BJ (cell line): ENCODE data around the gene PARP4. TPM values are rescaled to one million over a fixed set of nuclear protein-coding genes. Genes with fewer than 3 reads are reported as not detected.
"Not testable (repeated sequence)": the region's sequence is repeated elsewhere in the genome, so short reads cannot be mapped to it uniquely, and the experiment has no call there.

Experiments
- CTCF ChIA-PET: fragments of 350-600 bp; formaldehyde crosslinking; extraction: SDS; loops from one replicate; lab custom pipeline; 2021; ENCODE audit warnings: antibody characterized with exemption, inconsistent platforms; lab: Yijun Ruan, JAX
- POLR2A ChIA-PET: fragments of 300-600 bp; sonication (Branson Sonifier 250); formaldehyde crosslinking; extraction: SDS; loops from one replicate; lab custom pipeline; 2021; ENCODE audit warnings: antibody characterized with exemption; lab: Charles Lee
- DNase-seq: peaks from one replicate; pipeline ENCODE4 v3.0.0-alpha.2; 2011; ENCODE audit warnings: low read depth
- H3K27me3 ChIP-seq: 2 replicates; pipeline ENCODE4 v1.6.0; 2011; ENCODE audit warnings: low read length; ENCODE audit not compliant: control insufficient read depth, insufficient read depth
- H3K36me3 ChIP-seq: 2 replicates; pipeline ENCODE4 v1.5.1; 2011; ENCODE audit warnings: low read length; ENCODE audit not compliant: control insufficient read depth, insufficient read depth
- H3K4me3 ChIP-seq: 2 replicates; pipeline ENCODE4 v1.5.1; 2011; ENCODE audit warnings: low read depth, mild to moderate bottlenecking, control low read depth, low read length
- polyA plus RNA-seq: library from polyadenylated mRNA; depleted of rRNA; stranded (reverse); fragments of >200 nt; gene quantifications from 2 replicates; pipeline ENCODE4 v1.2.3, GENCODE V29; 2011
- TF ChIP-seq, protein P1 (sequence below): IDR thresholded peaks from 2 replicates; pipeline ENCODE4 v1.5.1; 2011; ENCODE audit warnings: low read depth, mild to moderate bottlenecking, control low read depth, inconsistent platforms, low read length, moderate library complexity; ENCODE audit not compliant: insufficient read depth

PARP4 gene
- polyA plus RNA-seq, 1 experiment: 46.5 TPM

DNA sequence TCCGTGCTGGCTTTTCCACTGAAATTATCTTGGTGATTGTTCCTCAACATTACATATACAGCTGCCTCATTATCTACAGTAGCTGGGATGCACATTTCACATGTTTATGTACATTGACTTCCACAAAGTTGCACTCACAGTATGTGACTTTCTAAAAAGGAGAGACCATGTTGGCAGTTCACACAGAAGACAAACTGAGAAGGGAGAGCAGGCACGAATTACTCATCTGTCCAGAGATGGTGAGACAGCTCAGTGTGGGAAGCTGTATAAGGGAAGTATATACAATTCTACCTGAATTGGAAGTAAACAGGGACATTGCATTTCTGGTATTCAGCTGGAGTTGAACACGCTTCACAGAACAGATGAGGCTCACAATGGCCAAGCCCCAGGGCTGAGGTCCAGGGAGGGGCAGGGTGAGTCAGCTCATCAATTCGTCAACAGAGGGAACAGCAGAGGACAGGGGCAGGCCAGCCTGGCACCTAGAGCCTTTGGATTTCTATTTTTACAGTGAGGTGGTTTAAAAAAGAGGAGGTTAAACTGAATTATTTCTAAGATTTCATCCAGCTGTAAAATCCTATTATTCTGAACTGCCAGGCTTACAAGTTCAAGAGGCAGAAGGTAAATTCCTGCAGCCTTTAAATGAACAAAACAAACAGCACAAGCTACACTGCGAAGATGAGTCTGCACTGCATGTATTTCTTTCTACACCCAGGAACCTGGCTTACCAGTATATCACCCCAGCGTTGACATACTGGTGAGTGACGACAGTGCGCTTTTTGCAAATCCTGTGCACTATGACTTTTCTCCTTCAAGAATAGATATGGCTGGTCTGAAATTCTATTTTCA, 9.8 kb downstream of the PARP4 start:
- CTCF ChIA-PET: interaction anchor here (0.6 kb wide), 1 partner anchor 104 kb away, joined by 3 read pairs; no protein-coding TSS in a partner anchor
- H3K36me3 ChIP-seq: peaks cover 6% of the 10 kb centered on the region
- TF ChIP-seq, protein P1, sequence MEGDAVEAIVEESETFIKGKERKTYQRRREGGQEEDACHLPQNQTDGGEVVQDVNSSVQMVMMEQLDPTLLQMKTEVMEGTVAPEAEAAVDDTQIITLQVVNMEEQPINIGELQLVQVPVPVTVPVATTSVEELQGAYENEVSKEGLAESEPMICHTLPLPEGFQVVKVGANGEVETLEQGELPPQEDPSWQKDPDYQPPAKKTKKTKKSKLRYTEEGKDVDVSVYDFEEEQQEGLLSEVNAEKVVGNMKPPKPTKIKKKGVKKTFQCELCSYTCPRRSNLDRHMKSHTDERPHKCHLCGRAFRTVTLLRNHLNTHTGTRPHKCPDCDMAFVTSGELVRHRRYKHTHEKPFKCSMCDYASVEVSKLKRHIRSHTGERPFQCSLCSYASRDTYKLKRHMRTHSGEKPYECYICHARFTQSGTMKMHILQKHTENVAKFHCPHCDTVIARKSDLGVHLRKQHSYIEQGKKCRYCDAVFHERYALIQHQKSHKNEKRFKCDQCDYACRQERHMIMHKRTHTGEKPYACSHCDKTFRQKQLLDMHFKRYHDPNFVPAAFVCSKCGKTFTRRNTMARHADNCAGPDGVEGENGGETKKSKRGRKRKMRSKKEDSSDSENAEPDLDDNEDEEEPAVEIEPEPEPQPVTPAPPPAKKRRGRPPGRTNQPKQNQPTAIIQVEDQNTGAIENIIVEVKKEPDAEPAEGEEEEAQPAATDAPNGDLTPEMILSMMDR: no peak
- no peak overlapping the region for H3K4me3 ChIP-seq
- no peaks in the 10 kb centered on the region for H3K27me3 ChIP-seq
- POLR2A ChIA-PET: no interaction called here
- no peak for DNase-seq

DNA sequence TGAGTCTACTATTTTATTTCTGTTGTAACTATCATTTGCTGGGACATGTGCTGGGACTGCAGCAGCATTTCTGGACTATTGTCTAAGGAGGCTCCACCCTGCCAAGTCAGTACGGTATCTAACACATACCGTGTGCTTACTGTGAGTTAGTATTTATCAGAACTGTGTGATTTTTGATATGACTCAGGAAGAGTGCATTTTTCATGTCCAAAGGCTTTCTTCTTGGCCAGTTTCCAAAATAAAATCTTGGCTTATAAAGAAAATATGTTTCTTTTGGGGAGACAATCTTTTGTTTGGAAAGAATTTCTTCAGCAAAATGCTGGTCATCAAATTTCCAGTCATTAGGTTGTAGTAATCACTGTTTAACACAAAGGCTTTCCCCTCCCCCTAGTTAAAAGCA, 11.6 kb downstream of the PARP4 start:
- CTCF ChIA-PET: no interaction called here
- TF ChIP-seq, protein P1: no peak
- Histone ChIP-seq H3K4me3 (no peak overlapping the region), H3K27me3 (no peaks in the 10 kb centered on the region), H3K36me3 (peaks cover 9% of the 10 kb centered on the region)
- POLR2A ChIA-PET: no interaction called here
- no peak for DNase-seq

DNA sequence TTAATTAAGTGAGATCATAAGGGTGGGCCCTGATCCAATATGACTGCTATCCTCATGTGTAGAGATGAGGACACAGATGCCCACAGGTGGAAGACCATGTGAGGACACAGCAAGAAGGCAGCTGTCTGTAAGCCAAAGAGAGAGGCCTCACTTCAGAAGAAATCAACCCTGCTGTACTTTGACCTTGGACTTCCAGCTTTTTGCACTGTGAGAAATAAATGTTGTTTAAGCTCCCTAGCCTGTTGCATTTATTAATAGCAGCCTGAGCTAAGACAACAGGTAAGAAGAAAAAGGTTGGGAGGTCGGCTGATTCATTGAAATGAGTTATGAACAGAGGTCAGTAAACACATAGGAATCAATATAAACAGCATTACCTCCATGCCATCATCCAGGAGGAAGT, 14.8 kb downstream of the PARP4 start:
- POLR2A ChIA-PET: no interaction called here
- TF ChIP-seq, protein P1: no peak
- Histone ChIP-seq H3K36me3 (peaks cover 19% of the 10 kb centered on the region), H3K27me3 (no peaks in the 10 kb centered on the region), H3K4me3 (no peak overlapping the region)
- CTCF ChIA-PET: no interaction called here
- no peak for DNase-seq

DNA sequence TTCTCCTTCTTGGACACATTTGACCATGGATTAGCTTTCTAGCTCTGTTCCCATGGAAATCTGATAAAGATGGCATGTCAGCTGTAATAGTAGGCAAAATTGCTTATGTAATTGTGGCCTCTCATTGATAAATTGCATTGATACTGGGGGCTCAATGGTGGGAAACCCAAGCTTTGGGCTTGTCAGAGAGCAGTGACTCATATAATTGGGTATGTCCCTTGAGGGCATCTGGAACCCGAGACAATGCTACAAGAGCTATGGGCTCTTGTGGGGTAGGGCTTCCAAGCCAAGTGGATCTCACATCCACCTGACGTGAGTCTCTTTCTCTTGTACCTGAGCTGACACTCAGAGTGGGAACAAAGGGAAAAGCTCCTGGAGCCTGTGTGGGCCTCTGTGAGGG, 16.3 kb downstream of the PARP4 start:
- DNase-seq, H3K27me3 ChIP-seq, CTCF ChIA-PET, POLR2A ChIA-PET, H3K4me3 ChIP-seq: not testable (repeated sequence)
- H3K36me3 ChIP-seq: peaks cover 26% of the 10 kb centered on the region

DNA sequence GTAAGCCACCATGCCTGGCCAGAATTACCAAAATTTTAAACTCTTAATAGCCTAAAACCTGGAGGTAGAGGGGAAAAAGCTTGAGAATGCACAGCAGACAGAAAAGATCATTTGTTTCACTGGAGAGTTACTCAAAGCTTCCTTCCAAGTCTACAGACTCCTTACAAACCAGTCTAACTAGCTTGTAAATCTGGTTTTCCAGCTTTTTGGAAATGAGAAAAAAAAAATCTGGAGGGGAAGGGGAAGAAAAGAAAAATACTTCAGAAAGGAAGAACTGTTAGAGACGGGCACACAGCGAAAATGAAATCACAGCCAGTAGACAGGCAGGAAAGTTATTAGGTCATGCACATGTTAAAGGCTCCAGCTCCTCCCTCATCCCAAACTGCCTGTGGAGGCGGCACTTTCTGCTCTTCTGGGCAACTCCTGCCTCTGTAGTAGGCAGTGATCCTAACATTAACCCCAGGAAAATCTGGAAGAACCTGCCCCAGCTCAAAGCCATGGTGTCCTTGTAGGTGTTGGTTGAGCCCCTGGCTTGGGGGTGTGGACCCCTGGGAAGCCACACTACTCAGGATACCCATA, 17.3 kb downstream of the PARP4 start:
- H3K36me3 ChIP-seq: peaks cover 27% of the 10 kb centered on the region
- ChIA-PET CTCF (no interaction called here), POLR2A (no interaction called here)
- TF ChIP-seq, protein P1: no peak
- H3K4me3 ChIP-seq: no peak overlapping the region
- DNase-seq: no peak
- H3K27me3 ChIP-seq: no peaks in the 10 kb centered on the region
